Left colon (tissue), 2 donors: ENCODE results near the gene COX6A2. TPM values are rescaled to one million over a fixed set of nuclear protein-coding genes. Genes with fewer than 3 reads are reported as not detected.

Source experiments
- ATAC-seq: fragments of 200-7000 bp; cut with Tn5 transposase; one replicate; pipeline ENCODE4 v1.9.1; 2020; ENCODE audit warnings: mild to moderate bottlenecking, moderate library complexity
- DNase-seq, 2 donors: peaks; one replicate each; pipeline ENCODE4 v3.0.0-alpha.2; 2020
- intact Hi-C, 2 donors: fragments of 100-400 bp; cut with DNase I in 1 of 2; cut with micrococcal nuclease in 1 of 2; formaldehyde crosslinking; loops; one replicate each; pipeline versions ENCODE4 v1.11.2 to v1.14.0; 2022; cut with DNase I, micrococcal nuclease
- total RNA-seq, 2 donors: library from RNA; stranded (reverse); fragmentation: NEBNext Ultra II Directional; extraction: Animal tissue kit (Norgen Biotek cat#: 25700); gene quantifications; one replicate each; pipeline ENCODE4 v1.2.1, GENCODE V29; 2021
- donor health status: DM: no; HTN: no; CAD: no.
- donor health status: DM: yes; HTN: yes; CAD: no.

Gene COX6A2
- total RNA-seq, 2 donors from 2014 or later: not detected

DNA sequence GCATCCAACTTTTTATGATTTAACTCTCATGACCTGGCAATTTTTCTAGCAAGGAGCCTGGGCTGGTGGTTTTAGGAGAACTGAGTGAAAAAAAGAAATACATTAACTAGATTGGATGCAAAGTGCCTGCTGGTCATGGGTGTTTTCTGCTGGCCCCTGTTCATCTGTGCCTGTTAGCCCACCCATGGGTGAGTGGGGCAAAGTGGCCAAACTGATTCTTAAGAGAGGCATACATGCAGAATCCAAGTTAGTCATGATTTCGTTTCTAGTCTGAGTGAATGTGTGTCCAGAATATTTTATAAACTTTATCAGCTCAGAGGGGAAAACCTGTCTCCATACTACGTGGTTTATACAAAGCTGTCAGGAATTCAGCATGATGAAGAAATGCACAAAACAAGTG is 39.6 kb downstream of the COX6A2 start:
- no peak for DNase-seq
- no peak for ATAC-seq

DNA sequence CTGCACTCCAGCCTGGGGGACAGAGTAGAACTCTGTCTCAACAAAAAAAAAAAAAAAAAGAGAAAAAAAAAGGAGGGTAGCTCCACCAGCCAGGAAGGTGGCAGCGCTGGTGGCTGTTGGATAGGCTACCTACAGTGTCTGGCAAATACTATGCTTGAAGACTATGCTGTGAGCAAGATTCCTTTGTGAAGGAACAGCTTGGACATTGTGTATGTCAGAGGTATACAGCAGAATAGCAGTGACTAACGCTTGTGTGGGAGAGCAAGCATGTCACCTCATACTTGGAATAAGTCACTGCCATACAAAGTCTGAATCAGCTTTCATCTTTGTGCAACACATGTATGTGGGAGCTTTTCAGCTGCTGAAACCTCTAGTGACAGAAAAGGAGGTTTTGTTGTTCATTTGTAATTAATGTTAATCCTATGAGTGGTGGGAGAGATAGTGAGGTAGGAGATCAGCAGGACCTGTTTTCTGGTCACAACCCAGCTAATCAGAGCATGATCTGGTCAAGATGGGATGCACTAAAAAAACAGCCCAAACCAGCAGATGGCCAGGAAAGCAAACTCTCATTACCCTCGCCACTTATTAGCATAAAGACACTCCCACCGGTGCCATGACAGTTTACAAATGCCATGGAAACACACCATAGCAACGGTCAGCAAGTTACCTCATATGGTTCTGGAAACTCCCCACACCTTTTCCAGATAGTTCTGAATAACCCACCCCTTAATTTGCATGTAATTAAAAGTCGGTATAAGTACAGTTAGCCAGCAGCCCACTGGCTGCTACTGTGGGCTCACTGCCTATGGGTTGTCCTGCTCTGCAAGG is 41.8 kb downstream of the COX6A2 start:
- no peak for ATAC-seq
- intact Hi-C loops: no loop called here
- DNase-seq: no peak

More for the DNA sequence above, 39.6 kb downstream of the COX6A2 start:
- intact Hi-C loops: no loop called here

DNA sequence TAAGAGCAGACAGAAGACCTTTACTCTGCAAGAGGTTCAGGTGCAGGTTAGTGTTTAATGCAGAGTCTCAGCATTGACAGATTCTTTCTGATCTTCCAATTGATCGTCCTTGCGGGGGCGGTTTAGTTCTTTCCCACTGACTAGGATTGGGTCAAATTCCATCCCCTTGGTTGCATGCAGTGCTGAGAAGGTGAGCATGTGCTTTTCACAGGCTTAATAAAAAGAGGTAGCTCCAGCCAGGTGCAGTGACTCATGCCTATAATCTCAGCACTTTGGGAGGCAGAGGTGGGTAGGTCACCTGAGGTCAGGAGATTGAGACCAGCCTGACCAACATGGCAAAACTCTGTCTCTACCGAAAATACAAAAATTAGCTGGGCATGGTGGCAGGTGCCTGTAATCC is 42.5 kb downstream of the COX6A2 start:
- DNase-seq: no peak
- intact Hi-C loops: no loop called here
- peak; percentile 47 for ATAC-seq

DNA sequence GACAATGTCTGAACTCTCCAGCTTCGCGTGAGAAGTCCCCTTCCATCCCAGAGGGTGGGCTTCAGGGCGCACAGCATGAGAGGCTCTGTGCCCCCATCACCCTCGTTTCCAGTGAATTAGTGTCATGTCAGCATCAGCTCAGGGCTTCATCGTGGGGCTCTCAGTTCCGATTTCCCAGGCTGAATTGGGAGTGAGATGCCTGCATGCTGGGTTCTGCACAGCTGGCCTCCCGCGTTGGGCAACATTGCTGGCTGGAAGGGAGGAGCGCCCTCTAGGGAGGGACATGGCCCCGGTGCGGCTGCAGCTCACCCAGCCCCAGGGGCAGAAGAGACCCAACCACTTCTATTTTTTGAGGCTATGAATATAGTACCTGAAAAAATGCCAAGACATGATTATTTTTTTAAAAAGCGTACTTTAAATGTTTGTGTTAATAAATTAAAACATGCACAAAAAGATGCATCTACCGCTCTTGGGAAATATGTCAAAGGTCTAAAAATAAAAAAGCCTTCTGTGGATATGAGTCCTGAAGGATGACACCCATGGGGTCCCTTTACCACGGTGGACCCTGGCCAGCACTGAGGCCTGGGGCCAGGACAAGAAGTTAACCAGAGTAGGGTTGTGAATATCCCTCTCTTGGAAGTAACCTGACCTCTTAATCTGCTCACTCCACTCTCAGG is 45.5 kb downstream of the COX6A2 start:
- DNase-seq: peak; percentile 43 to 74
- intact Hi-C loops: no loop called here
- ATAC-seq: peak; percentile 91

DNA sequence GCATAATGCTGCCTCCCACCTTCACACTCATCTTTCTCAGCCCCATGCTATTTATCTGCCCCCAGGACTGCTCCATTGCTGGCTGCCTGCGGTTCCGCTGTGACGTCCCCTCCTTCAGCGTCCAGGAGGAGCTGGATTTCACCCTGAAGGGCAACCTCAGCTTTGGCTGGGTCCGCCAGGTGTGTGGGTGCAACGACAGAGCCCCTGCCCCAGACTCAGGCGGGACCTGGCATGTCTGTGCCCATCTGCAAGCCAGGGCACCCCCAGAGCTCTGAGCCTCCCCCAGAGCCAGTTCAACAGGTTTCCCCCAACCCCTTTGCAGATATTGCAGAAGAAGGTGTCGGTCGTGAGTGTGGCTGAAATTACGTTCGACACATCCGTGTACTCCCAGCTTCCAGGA is 48.0 kb downstream of the COX6A2 start:
- intact Hi-C loops: no loop called here
- DNase-seq (no peak), ATAC-seq (no peak)

Other genes starting within 250 kb of the COX6A2 start
- 100 to 1,000 TPM; 158 to 173 TPM for gene FUS, start 248.2 kb downstream of the COX6A2 start, total RNA-seq
- gene PYCARD, start 225.6 kb downstream of the COX6A2 start, total RNA-seq: 10 to 100 TPM; 83.0 to 93.8 TPM
- not detected for gene TRIM72, start 214.2 kb downstream of the COX6A2 start, total RNA-seq
- not detected for gene PYDC1, start 211.2 kb downstream of the COX6A2 start, total RNA-seq
- 1 to 10 TPM; 2.6 to 6.9 TPM for gene ITGAM, start 168.4 kb downstream of the COX6A2 start, total RNA-seq
- gene ITGAX, start 73.2 kb downstream of the COX6A2 start, total RNA-seq: 1 to 10 TPM; 1.6 to 3.8 TPM
- gene ITGAD, start 35.0 kb downstream of the COX6A2 start, total RNA-seq: under 1 TPM in 1 of 2 donors, not detected in 1; 0.11 TPM
- under 1 TPM; 0.31 to 0.39 TPM for gene ZNF843, start 14.4 kb upstream of the COX6A2 start, total RNA-seq
- gene ARMC5, start 31.1 kb upstream of the COX6A2 start, total RNA-seq: 1 to 10 TPM; 7.0 to 8.5 TPM
- 10 to 100 TPM in 1 of 2 donors, 1 to 10 TPM in 1; 7.4 to 42.8 TPM for gene TGFB1I1, start 43.8 kb upstream of the COX6A2 start, total RNA-seq
- gene SLC5A2, start 54.8 kb upstream of the COX6A2 start, total RNA-seq: under 1 TPM; 0.28 to 0.79 TPM
- gene RUSF1, start 80.0 kb upstream of the COX6A2 start, total RNA-seq: 10 to 100 TPM; 56.5 to 65.4 TPM
- not detected for gene AHSP, start 99.5 kb upstream of the COX6A2 start, total RNA-seq